Activated T-cell treated with anti-CD3 and anti-CD28 coated beads for 4 hours (primary cell): Measurements from ENCODE around the gene EGFL7.

ENCODE experiments used
- DNase-seq: peaks from one replicate; pipeline ENCODE4 v3.0.0-alpha.2; 2020

Gene EGFL7

GRCh38 chr9:136675477-136676296 is 13.0 kb downstream of the EGFL7 start:
- no peak for DNase-seq

DNA sequence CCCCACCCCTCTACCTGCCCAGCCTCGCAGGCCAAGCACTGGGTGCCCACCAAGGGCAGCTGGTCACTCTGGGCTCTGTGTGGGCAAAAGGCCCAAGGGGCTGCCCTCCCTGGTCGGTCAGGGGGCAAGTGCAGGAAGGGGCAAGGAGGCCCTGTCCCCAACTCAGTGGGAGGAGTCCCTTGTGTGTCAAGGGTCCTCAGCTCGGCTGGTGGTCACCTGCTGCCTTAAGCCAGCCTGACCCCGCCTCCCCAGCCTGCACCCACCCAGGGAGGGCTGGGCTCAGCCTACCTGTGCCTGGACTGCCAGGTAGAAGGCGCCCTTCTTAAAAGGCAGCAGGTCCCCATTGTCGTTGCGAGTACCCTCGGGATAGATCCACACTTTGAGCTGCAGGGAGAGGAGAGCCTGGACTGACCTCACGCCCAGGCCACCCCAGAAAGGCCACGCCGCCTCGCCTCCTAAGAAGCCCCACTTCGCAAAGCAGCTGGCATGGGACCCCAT is 13.6 kb downstream of the EGFL7 start:
- DNase-seq: no peak

DNA sequence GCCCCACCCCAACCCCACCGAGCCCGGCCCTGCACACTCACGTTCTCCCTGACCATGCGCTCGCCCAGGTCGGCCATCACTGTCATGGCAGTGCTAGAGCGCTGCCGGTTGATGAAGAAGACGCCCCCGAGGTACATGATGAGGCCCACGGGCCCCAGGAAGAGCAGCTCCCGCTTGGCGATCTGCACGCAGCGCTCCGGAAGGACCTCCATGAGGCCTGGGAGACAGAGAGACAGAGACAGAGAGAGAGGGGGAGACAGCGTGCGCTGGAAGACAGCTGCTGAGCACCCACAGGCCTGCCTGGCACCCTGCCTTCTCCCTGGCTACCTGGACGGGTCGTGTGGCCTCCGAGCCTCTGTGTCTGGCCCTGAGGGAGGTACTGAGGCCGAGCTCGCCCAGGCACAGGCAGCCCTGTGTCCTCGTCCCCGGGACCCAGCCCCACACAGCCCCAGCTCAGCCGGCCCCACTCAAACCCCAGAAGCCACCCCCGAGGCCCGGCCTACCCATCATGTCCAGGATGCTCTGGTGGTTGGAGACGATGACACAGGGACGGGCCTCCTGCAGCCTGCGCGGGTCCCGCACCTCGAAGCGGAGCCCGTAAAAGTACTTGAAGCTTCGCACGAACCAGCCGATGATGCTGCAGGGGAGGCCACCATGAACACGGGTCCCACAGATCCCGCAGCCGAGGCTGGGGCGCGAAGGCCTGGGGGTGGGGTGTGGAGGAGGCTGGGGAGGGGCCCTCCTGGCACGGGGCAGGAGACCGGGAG is 14.4 kb downstream of the EGFL7 start:
- DNase-seq: no peak

DNA sequence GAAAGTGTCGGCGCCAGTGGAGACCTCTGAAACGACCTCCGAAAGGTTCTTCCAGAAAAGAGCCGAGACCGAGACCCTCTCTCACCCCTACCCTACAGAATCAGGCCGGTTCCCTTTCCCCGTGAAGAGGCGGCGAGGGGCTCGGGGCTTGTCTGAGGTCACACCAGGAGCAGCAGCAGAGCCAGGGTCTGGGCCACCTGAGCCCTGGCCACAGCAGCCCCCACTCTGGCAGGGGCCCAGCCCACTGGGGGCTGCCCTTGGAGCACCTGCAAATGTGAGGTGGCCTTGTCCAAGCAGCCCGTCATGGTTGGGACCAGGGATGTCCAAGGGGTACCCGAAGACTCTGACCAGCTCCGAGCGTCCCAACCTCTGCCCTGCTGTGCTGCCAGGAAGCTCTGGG is 15.3 kb downstream of the EGFL7 start:
- DNase-seq: no peak

DNA sequence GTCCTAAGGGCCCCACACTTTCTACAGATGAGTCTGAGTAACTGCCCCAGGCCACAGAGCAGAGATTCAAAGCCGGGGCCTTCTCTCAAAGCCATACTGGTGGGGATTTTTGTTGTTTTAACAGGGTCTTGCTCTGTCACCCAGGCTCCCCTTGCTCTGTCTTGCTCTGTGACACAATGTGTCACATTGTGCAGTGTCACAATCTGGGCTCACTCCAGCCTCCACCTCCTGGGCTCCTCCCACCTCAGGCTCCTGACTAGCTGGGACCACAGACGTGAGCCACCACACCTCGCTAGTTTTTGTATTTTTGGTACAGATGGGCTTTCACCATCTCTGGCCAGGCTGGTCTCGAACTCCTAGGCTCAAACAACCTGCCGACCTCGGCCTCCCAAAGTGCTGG is 15.9 kb downstream of the EGFL7 start:
- no peak for DNase-seq

DNA sequence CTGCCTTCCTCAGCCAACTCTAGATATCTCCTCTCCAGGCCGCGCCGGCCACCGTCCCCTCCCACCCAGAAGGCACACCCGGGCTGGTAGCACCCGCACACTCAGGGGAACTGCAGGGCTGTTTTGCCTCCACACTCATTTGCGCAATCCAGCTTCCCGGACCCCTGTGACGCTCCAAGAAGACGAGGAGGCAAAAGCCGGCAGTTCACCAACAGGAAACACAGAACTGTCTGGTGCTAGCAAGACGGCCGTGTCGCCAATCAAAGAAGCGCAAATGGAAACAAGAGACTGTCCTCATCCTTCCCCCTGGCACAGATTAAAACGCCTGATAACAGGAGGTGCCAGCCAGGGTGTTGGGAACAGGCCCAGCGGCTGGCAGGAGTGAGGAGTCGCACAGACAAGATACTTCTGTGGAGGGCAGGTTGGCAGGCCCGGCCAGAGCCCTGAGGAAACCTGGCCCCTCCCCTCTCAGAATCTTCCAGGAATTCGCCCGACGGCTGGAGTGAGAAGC is 16.8 kb downstream of the EGFL7 start:
- DNase-seq: no peak

DNA sequence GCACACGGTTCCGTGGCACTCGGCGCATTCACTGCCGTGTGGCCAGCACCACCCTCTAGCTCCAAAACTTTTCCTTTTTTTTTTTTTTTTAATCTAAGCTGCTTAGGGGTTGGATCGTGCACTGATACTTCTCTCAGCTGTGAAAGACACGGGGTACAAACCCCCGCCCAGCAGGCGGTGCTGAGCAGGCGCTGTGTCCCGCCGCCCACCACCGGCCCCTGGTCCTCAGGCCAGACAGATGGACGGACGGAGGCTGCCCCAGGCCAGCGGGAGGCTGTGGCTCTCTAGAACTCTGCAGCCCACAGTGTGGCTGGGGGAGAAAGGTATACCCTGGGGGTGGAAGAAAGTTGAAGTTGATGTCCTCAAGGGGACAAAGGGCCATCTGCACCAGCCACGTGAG is 18.3 kb downstream of the EGFL7 start:
- DNase-seq: no peak

GRCh38 chr9:136681945-136682699 is 19.4 kb downstream of the EGFL7 start:
- no peak for DNase-seq

- DNase-seq: no peak
Measured at GRCh38 chr9:136682710-136683109, 20.0 kb downstream of the EGFL7 start.

DNA sequence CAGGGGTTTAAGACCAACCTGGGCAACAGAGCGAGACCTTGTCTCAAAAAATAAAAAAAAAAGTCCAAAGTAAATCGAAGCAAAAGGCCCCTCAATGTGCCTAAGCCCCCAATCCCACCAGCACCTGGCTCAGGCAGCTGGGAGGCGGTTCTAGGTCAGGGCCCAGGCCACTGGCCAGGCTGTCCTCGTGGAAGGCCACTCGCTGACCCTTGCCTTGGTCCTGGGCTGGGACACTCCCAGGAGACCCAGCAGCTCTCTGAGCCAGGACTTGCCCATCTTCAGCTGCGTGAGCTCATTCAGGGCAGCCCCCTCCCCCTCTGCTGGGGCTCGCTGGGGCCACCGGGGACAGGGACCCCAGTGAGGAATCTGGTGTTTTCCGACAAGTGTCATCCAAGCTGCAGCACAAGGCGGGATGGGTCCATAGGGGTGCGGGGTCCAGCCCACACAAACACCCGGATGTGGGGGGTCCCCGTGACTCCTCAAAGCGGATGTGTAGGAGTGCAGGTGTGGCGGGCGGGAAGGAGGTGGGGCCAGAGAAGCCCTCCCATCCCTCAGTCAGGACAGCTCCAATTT is 20.5 kb downstream of the EGFL7 start:
- no peak for DNase-seq

DNA sequence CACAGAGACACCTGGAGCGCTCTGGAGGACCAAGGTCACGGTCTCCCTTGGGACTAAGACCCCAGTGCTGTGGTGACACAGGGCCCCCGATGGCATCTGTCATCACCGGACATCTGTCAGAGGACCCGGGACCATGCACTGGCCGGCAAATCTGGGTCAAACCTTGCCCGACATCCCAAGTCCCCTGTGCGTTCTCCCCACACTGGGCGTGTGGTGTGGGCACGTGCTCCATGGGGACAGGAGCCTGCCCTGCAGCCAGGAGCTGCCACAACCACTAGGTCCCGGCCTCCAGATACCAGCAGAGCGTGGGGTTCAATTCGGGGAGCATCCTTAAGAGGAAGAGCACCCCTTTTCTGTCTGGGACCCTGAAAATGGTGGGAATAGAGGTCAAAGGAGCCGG is 21.0 kb downstream of the EGFL7 start:
- no peak for DNase-seq

GRCh38 chr9:136684339-136684738 is 21.6 kb downstream of the EGFL7 start:
- no peak for DNase-seq

DNA sequence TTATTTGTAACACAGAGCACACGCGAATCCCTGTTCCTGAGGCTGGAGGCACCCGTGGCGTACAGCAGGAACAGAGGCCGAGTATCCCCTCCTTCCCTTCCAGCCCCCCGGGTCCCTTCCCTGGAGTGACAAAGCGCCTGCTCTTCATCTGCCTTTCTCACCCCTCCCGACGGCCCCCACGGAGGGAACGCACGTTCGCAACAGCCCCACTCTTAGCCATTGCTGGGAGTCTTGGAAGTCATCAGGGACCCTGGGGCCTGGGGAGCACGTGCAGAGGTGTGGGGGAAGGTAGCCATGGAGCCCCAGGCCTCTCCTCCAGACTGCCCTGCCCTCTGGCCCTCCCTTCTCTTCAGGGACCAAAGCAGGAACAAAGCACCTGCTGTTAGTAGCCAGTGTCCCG is 22.1 kb downstream of the EGFL7 start:
- no peak for DNase-seq

- no peak for DNase-seq
Measured at GRCh38 chr9:136685216-136685615, 22.5 kb downstream of the EGFL7 start.

- no peak for DNase-seq
Measured at GRCh38 chr9:136685790-136686533, 23.2 kb downstream of the EGFL7 start.

DNA sequence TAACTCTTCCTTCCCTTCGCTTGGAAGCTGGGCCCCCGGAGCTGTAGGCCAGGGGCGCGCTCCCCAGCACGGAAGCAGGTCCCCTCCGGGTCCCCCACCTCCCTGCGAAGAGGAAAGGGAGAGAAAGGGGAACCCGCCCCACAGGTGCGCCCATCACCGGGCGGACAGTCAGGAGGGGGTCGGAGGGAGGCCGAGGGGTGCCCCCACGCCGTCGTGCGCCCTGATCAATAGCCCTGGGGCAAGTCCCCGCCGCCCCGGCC is 23.7 kb downstream of the EGFL7 start:
- no peak for DNase-seq

DNA sequence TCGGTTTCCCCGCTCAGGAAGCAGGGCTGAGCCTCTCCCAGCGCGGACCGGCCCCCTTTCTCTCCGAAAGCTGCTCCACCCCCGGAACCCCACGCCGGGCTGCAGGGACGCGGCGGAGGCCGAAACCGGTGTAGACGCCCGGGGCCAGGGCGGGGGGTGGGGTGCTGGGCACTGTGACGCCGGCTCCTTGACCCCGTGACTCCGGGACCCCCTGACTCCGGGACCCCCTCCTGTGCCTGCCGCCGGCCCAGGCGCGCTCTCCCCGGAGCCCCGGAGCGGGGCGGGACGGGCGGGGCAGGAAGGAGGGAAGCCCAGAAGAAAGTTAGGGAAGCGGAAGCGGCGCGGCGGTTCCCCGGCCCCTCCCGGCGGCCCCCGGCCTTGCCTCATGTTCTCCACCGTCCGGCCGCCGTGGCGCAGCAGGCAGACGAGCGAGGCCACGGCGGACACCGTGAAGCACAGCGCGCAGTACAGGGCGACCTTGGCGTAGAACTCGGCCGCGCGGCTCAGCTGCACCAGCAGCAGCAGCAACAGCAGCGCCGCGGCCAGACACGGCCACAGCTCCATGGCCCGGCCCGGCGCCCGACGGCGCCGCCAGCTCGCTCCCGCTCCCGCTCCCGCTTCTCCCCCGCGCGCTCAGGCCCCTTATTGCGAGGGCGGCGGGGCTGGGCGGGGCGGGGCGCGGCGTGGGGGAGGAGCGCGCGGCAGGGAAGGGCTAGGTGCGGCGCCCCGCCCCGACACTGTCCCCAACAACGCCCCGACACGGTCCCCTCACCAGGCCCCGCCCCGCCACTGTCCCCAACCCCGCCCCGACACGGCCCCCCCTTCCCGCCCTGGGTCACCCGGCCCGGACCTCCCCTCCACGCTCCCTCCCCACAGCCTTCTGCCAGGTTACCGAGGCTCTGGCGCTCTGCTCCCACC is 24.3 kb downstream of the EGFL7 start, which contains the start of gene AGPAT2:
AGPAT2 (minus strand) TSS at position 664 of the 918 bp plus-strand sequence; CDS start at position 564, 100 bp downstream.
- DNase-seq: peak; percentile 53

- DNase-seq: no peak
Measured at GRCh38 chr9:136687721-136688223, 25.1 kb downstream of the EGFL7 start.

DNA sequence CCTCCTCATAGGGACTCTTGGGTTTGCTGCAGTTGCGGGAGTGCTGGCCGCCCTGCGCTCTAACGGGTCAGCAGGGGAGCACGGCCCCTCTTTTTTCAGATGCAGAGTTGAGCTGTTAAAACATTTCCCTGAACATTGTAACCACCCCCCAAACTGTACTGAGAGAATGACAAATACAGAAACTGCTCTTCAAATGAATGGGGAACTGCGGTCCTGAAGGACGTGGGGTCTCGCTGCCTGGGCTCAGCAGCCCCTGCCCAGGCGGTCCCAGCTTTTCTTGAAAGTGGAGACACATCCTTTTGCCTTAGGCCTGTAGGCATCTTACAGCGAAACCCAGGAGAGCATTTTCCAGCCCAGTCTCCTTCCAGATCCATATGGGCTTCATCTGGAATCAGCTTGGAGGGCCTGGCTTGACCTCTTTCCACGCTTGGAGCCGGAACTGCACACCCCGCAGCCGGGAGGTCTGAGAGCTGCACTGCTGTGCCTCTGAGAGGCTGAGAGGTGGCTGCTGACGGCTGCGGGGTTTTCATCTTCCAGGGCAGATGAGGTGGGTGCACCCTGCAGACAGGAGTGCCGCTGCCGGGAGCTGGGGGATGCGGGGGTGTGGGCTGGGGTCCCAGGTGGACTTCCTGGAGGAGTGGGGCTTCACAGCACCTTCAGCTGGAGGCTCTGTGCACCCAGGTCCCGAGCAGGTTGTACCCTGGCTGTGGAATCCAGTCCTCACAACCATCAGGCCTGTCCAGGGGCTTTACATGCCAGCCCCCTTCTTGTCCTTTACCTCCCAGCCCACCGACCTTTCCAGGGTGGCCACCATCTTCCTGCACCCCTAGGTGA is 25.8 kb downstream of the EGFL7 start:
- DNase-seq: no peak

DNA sequence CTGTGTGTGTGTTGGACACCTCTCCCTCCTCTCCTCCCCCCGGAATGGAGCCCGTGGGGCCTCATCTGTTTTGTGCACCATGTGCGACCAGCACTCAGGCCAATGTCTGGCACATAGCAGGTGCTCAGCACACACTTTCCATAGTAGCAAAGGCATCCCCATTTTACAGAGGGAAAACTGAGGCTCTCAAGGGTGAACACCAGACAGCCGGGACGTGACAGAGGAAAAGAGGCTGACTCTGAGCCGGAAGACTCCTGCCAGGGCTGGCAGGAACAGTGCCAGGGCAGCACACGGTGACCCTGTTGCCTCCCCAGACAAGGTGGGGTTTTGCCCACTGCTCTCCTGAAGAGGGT is 26.4 kb downstream of the EGFL7 start:
- no peak for DNase-seq
